GM12891 (cell line): Measurements from ENCODE around the gene COL8A2.

ENCODE experiments used
- DNase-seq: peaks from one replicate; pipeline ENCODE4 v3.0.0; 2011; ENCODE audit warnings: low spot score; ENCODE audit not compliant: insufficient read length
- FAIRE-seq: peaks from 2 replicates; lab custom pipeline; 2011; peaks lifted over from hg19 to GRCh38; lab: Jason Lieb, UNC
- PAX5 ChIP-seq: IDR thresholded peaks from 2 replicates; pipeline ENCODE4 v1.6.1; 2011; ENCODE audit warnings: low read length, moderate library complexity, mild to moderate bottlenecking; ENCODE audit not compliant: insufficient read depth, severe bottlenecking
- POLR2A ChIP-seq: IDR thresholded peaks from 2 replicates; pipeline ENCODE4 v1.6.1; 2011; ENCODE audit warnings: low read depth, low read length, control low read depth
- POLR2AphosphoS5 ChIP-seq: IDR thresholded peaks from 2 replicates; pipeline ENCODE4 v1.6.1; 2011; ENCODE audit warnings: low read depth, low read length, control low read depth
- POU2F2 ChIP-seq: IDR thresholded peaks from 2 replicates; pipeline ENCODE4 v1.6.1; 2011; ENCODE audit warnings: low read depth, mild to moderate bottlenecking, control low read depth, low read length, moderate library complexity
- SPI1 ChIP-seq: IDR thresholded peaks from 2 replicates; pipeline ENCODE4 v1.6.1; 2011; ENCODE audit warnings: low read depth, low read length, control low read depth
- TAF1 ChIP-seq: IDR thresholded peaks from 2 replicates; pipeline ENCODE4 v1.6.1; 2011; ENCODE audit warnings: low read depth, low read length, control low read depth

COL8A2 gene

DNA sequence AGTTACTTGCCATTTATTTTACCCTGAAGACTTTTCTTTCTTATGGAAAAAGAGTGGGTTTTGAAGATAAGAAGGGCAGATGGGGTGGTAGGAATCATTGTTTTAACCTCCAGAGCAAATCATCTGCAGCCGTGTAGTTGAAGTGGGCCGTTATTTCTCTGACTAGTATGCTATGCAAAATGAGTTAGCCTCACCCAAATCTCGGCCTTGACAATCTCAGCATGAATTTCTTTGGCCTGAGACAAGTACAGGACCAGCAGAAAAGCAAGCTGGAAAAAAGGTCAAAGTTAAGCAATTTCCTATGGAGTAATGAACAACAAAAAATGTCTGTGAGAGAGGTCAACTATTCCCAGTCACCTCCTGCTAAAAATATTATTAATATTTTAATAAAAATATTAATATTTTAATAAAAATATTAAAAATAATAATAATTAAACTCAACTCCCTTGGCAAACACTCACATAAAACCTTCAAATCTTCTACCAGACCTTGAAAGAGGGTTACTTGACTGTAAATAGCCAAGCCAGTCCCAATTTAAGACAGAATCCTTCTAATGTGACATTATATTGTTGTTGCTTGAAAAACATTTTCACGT is 47.9 kb downstream of the COL8A2 start:
- no peak for FAIRE-seq
- no peak for DNase-seq
- TF ChIP-seq SPI1: no peak
- no peak for TF ChIP-seq PAX5

DNA sequence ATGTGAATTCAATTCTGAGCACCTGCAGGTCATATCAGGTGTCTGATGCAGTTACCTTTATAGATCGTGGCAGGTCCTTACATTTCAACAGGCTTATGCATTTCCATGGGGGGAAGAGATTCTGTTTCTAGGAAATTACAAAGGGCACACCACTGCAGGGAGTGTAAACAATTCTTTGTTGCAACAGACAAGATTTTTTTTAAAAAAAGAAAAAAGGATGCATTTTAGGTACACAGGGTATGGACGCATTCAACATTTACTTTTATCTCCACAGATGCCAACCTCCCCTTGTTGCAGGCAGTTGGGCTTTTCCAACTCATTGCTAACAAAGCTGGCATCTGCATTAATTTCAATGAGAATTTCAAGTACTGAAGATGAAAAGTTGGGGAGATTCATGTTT is 54.7 kb downstream of the COL8A2 start:
- TF ChIP-seq PAX5 (no peak), SPI1 (no peak), POLR2AphosphoS5 (no peak), TAF1 (no peak), POLR2A (no peak), POU2F2 (no peak)
- no peak for DNase-seq
- no peak for FAIRE-seq

DNA sequence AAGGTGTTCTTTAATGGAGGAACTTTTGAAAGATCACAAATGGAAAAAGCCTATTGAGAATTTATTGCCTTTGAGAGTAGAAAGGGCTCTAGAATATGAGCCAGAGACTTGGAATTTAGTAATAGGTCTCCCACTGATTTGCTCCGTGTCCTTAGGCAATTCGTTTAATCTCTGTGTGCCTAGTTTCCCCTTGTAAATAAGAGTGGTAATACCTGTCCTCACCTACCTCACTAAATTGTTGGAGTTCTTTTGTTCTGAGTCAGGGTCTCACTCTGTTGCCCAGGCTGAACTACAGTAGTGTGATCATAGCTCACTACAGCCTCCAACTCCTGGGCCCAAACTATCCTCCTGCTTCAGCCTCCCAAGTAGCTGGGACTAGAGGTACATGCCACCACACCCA is 56.2 kb downstream of the COL8A2 start:
- no peak for FAIRE-seq

DNA sequence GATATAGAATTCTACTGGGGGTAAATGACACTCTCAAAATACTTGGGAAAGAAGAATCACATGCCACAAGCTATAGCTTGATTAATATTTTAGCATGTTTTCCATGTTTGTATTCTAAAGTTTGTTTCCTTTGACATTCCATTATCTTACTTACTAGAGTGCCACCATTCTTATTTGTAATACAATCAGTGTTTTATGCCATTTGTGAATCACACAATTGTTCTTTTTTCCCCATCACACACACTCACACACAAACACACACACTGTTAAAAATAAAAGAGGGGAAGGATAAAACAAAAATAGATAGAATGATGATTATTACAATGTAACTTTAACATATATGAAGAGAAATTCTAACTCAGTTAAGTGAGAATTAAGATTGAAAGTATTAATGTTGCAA is 57.2 kb downstream of the COL8A2 start:
- no peak for DNase-seq
- no peak for FAIRE-seq
- TF ChIP-seq SPI1 (no peak), POU2F2 (no peak), PAX5 (no peak), POLR2A (no peak), TAF1 (no peak), POLR2AphosphoS5 (no peak)

More for the DNA sequence above, 56.2 kb downstream of the COL8A2 start:
- TF ChIP-seq PAX5: no peak
- TF ChIP-seq SPI1: no peak
- no peak for TF ChIP-seq POU2F2
- no peak for TF ChIP-seq POLR2AphosphoS5
- no peak for TF ChIP-seq POLR2A
- no peak for TF ChIP-seq TAF1
- DNase-seq: no peak

DNA sequence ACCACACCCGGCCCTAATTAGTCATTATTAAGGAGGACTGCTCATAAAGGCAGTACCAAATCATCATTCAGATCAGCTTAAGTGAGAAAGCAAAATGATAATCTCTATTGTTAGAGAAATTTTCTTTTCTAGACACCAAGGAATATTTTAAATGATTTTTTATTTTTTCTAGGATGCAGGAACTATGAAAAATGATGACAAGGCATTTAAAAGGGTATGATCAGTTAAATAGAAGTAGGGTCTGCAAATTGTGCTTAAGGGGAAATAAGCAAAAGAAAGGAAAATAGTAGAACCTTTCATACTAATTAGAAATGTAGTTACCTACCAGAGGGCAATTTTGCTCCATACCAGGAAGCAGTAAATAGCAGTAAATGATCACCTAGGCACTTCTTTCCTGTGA is 62.7 kb downstream of the COL8A2 start:
- DNase-seq (no peak), FAIRE-seq (no peak)
- TF ChIP-seq TAF1 (no peak), PAX5 (no peak), SPI1 (no peak), POLR2AphosphoS5 (no peak), POLR2A (no peak), POU2F2 (no peak)

DNA sequence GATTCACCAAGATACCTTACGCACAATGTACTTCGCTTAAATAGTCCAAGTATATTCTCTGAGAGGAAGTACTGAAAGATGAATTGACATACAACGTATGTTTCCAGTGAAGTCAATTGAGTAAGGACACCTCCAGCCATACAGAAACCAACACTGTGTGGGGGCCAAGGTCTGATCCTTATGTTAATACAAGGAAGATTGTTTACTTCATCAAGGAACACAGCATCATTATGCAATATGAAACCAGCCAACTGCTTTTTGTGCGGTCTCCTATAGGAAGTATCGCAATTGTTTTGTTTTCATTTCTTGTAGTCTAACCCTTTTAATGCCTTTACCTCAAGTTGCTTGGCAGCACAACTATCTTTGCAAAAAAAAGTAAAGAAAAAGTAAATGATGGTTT is 69.3 kb downstream of the COL8A2 start:
- TF ChIP-seq POLR2AphosphoS5 (no peak), SPI1 (no peak), PAX5 (no peak), TAF1 (no peak), POU2F2 (no peak), POLR2A (no peak)
- DNase-seq (no peak), FAIRE-seq (no peak)

DNA sequence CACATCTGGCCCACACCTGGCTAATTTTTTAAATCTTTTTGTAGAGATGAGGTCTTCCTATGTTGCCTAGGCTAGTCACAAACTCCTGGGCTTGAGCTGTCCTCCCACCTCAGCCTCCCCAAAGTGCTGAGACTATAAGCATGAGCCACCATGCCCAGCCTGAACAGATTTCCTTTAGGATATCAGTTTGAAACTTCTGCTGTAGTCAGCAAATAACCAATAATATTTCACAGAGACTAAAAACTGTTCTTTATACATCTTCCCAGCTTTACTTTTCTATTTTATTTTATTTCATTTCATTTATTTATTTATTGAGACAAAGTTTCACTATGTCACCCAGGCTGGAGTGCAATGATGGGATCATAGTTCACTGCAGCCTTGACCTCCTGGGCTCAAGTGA is 71.0 kb downstream of the COL8A2 start:
- FAIRE-seq (no peak), DNase-seq (no peak)
- TF ChIP-seq SPI1 (no peak), POU2F2 (no peak), TAF1 (no peak), POLR2AphosphoS5 (no peak), POLR2A (no peak), PAX5 (no peak)

DNA sequence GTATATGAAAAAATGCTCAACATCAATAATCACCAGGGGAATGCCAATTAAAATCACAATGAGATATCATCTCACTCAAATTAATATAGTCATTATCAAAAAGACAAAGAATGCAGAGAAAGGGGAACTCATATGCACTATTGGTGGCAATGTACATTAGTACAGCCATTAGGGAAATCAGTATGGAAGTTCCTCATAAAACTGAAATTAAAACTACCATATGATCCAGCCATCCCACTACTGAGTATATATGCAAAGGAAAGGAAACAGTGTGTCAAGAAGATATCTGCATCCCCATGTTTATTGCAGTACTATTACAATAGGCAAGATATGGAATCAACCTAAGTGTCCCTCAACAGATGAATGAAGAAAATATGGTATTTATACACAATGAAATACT is 73.2 kb downstream of the COL8A2 start:
- TF ChIP-seq PAX5 (no peak), SPI1 (no peak), POLR2AphosphoS5 (no peak), POLR2A (no peak), POU2F2 (no peak), TAF1 (no peak)
- no peak for DNase-seq
- no peak for FAIRE-seq
